ENCODE data around the gene ZBTB20. TPM values are rescaled to one million over a fixed set of nuclear protein-coding genes. Genes with fewer than 3 reads are reported as not detected.

ZBTB20 gene
- total RNA-seq, 4 donors from 2014 or later = 69.9 to 112 (median 80.8) TPM

GRCh38 chr3:114350690-114351089 lies 796.4 kb downstream of the ZBTB20 start:
- no peaks in the 10 kb centered on the region for H3K27me3 ChIP-seq
- over 99% methylated on average over 23 of the region's 24 CpGs for WGBS
- H3K27ac ChIP-seq (replicated peaks in 1 of 4) = no peak overlapping the region
- H3K4me3 ChIP-seq = no peak overlapping the region
- no peaks in the 10 kb centered on the region for H3K4me1 ChIP-seq
- peaks cover 18 to 39% (median 37%) of the 10 kb centered on the region in 4 donors for H3K36me3 ChIP-seq
- H3K9me3 ChIP-seq = no peaks in the 10 kb centered on the region
- DNase-seq (ENCODE audit: extremely low spot score) = no peak
- intact Hi-C loops (cut with DNase I) = no loop called here
- TF ChIP-seq EP300 (IDR thresholded peaks at IDR 0.05) = no peak

DNA sequence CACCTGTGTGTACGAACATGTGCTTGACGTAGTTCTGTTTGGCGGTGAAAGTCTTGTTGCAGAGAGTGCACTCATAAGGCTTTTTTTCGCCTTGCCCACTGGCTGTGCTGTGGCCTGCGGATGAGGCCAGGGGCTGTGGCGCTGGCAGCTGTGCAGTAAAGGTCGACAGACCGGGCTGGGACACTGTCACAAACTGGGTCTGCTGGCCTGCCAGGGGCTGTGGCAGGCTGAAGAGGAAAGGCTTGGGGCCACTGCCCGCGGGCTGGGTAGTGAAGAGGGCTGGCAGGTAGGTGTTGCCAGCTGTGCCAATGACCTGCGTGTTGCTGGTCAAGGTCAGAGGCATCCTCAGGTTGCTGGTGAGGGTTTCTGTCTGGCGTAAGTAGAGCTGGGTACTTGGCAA lies 796.8 kb downstream of the ZBTB20 start:
- H3K4me3 ChIP-seq = no peak overlapping the region
- no peak for TF ChIP-seq POLR2AphosphoS5 (IDR thresholded peaks at IDR 0.05)
- TF ChIP-seq, protein P1, sequence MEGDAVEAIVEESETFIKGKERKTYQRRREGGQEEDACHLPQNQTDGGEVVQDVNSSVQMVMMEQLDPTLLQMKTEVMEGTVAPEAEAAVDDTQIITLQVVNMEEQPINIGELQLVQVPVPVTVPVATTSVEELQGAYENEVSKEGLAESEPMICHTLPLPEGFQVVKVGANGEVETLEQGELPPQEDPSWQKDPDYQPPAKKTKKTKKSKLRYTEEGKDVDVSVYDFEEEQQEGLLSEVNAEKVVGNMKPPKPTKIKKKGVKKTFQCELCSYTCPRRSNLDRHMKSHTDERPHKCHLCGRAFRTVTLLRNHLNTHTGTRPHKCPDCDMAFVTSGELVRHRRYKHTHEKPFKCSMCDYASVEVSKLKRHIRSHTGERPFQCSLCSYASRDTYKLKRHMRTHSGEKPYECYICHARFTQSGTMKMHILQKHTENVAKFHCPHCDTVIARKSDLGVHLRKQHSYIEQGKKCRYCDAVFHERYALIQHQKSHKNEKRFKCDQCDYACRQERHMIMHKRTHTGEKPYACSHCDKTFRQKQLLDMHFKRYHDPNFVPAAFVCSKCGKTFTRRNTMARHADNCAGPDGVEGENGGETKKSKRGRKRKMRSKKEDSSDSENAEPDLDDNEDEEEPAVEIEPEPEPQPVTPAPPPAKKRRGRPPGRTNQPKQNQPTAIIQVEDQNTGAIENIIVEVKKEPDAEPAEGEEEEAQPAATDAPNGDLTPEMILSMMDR (IDR thresholded peaks at IDR 0.05) = no peak
- no peak for TF ChIP-seq POLR2A (IDR thresholded peaks at IDR 0.05; ENCODE audit: low read depth)
- no peak for TF ChIP-seq EP300 (IDR thresholded peaks at IDR 0.05)
- WGBS = 100% methylated on average over 3 of the region's 12 CpGs

DNA sequence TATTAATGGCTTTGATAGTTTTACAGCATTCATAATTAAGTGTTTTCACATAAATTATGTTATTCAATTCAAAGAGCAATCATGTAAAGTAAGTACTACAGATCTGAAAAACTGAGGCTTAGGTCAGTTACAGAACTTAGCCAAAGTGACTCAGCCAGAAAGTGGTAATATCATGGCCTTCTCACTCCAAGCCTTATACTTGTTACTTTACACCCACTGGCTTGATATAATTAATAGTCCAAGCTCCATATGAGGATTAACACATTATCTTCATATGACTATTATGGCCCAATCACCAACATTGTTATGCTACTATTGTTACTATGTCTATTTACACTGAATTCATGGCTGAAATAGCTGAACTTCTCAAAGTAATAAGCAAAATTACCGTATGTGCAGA lies 802.6 kb downstream of the ZBTB20 start:
- TF ChIP-seq POLR2A (IDR thresholded peaks at IDR 0.05; ENCODE audit: low read depth) = no peak
- no peak for TF ChIP-seq POLR2AphosphoS5 (IDR thresholded peaks at IDR 0.05)
- no peak for TF ChIP-seq EP300 (IDR thresholded peaks at IDR 0.05)
- TF ChIP-seq, protein P1 (IDR thresholded peaks at IDR 0.05) = no peak
- no peaks in the 10 kb centered on the region for H3K9me3 ChIP-seq
- H3K4me1 ChIP-seq = no peaks in the 10 kb centered on the region
- 93% methylated on average over 1 of the region's 1 CpG for WGBS
- no peaks in the 10 kb centered on the region for H3K27me3 ChIP-seq
- intact Hi-C loops (cut with DNase I) = no loop called here
- no peak overlapping the region for H3K27ac ChIP-seq (replicated peaks in 1 of 4)
- H3K36me3 ChIP-seq = peaks cover 5 to 41% (median 19%) of the 10 kb centered on the region in 4 donors
- H3K4me3 ChIP-seq = no peak overlapping the region
- DNase-seq (ENCODE audit: extremely low spot score) = no peak

More for the DNA sequence above, 796.8 kb downstream of the ZBTB20 start:
- no peak overlapping the region for H3K27ac ChIP-seq (replicated peaks in 1 of 4)
- no peak for DNase-seq (ENCODE audit: extremely low spot score)
- peaks cover 18 to 39% (median 37%) of the 10 kb centered on the region in 4 donors for H3K36me3 ChIP-seq
- H3K27me3 ChIP-seq = no peaks in the 10 kb centered on the region
- no peaks in the 10 kb centered on the region for H3K9me3 ChIP-seq
- H3K4me1 ChIP-seq = no peaks in the 10 kb centered on the region
- intact Hi-C loops (cut with DNase I) = no loop called here

DNA sequence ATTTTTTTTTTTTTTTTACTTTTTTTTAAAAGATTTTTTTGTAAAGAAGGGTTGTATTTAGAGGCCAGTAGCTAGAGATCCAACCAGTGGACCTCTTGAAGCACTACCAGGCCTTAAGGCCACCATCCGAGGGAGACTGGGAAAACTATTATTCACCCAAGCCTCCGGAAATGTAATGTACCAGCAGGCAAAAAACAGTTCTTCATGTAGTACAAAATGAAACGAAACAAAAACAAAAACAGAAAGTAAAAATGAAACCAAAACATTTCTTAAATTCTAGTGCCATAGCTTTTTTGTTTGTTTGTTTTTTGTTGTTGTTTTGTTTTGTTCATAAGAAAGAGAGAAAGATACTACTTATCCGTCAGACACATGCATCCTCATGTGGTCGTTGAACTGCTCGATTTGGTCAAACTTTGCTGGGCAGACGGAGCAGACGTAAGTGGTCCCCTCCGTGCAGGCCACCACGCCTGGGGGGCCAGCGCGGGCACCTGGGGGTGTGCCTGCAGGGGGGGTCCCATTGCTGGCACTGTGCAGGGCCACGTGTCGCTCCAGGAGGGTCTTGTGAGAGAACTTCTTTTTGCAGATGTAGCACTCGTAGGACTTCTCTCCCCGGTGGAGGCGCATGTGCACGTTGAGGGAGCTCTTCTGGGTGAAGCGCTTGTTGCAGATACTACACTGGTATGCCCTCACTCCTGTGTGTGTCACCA lies 808.3 kb downstream of the ZBTB20 start:
- Histone ChIP-seq H3K36me3 (peaks cover 9 to 41% (median 25%) of the 10 kb centered on the region in 4 donors), H3K27me3 (no peaks in the 10 kb centered on the region), H3K4me1 (peaks cover 0 to 6% (median 0%) of the 10 kb centered on the region in 4 donors), H3K9me3 (no peaks in the 10 kb centered on the region), H3K4me3 (no peak overlapping the region), H3K27ac (replicated peaks in 1 of 4) (no peak overlapping the region)
- no peak for DNase-seq (ENCODE audit: extremely low spot score)
- intact Hi-C loops (cut with DNase I) = no loop called here
- TF ChIP-seq EP300 (IDR thresholded peaks at IDR 0.05) (no peak), POLR2A (IDR thresholded peaks at IDR 0.05; ENCODE audit: low read depth) (no peak), POLR2AphosphoS5 (IDR thresholded peaks at IDR 0.05) (no peak)
- 94% methylated on average over 16 of the region's 19 CpGs for WGBS

DNA sequence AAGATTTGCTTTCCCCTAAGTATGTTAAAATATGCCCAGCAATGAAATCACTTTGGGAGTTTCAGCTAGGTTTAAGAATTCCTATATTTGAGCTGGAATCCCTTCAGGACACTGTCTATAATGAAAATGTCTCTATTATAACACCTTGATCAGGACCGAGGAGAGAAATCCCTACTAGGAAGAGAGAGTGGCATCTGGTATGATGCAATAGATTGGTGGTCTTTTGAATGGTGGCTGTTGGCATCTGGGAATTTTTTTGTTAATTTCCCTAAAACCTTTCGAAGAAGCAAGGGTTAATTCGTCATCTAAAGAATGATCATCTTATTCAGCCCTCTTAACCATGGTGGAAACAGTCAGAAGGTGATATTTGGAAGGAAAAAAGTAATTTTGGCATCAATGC lies 810.2 kb downstream of the ZBTB20 start:
- 93% methylated on average over 3 of the region's 3 CpGs for WGBS

More for the DNA sequence above, 810.2 kb downstream of the ZBTB20 start:
- TF ChIP-seq POLR2AphosphoS5 (IDR thresholded peaks at IDR 0.05) (no peak), POLR2A (IDR thresholded peaks at IDR 0.05; ENCODE audit: low read depth) (no peak), EP300 (IDR thresholded peaks at IDR 0.05) (no peak)
- TF ChIP-seq, protein P1 (IDR thresholded peaks at IDR 0.05) = no peak
- Histone ChIP-seq H3K27ac (replicated peaks in 1 of 4) (no peak overlapping the region), H3K4me1 (peaks cover 0 to 6% (median 0%) of the 10 kb centered on the region in 4 donors), H3K4me3 (no peak overlapping the region), H3K27me3 (no peaks in the 10 kb centered on the region), H3K36me3 (peaks cover 9 to 30% (median 18%) of the 10 kb centered on the region in 4 donors), H3K9me3 (no peaks in the 10 kb centered on the region)
- no peak for DNase-seq (ENCODE audit: extremely low spot score)
- intact Hi-C loops (cut with DNase I) = no loop called here

All from esophagus muscularis mucosa (tissue), 4 donors.